GM19397 (cell line): ENCODE measurements around the gene R3HCC1L.
"Not testable (repeated sequence)": the region's sequence is repeated elsewhere in the genome, so short reads cannot be mapped to it uniquely, and the experiment has no call there.

Source experiments
- ATAC-seq: cut with Tn5 transposase; IDR thresholded peaks from one replicate; pipeline ENCODE4 v1.9.1; 2021; ENCODE audit warnings: mild to moderate bottlenecking, moderate library complexity; ENCODE audit not compliant: unreplicated experiment

Gene R3HCC1L

DNA sequence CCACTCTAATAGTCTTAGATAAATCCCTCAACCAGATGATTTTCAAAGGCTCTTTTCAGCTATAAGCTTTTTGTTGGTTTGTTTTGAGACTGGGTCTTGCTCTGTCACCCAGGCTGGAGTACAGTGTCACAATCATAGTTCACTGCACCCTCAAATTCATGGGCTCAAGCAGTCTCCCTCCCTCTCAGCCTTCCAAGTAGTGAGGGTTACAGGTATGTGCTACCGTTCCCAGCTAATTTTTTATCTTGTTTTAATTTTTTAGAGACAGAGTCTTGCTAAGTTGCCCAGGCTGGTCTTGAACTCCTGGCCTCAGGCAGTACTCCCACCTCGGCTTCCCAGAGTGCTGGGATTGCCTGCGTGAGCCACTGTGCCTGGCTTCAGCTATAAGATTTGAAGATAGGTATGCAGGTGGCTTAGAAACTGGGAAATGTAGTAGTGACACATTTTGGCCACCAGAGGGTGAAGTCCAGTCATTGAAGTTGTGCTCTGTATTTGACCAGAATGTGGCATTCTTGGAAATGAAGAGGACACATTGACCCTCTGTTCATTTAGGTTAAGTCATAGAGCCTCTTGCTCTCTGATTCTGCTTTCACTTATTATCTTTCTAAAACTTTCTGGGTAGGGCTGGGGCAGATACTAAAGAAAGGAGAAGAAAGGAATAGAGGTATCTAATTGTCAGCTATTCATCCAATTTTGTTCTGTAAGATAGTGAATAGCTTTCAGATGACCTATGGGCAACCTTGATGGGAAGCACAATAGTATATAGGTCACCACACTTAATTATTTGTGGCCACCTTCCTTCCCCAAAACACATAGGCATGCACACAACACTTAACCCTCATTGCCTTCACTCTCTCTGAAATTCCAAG, 36.0 kb downstream of the R3HCC1L start:
- ATAC-seq, result no peak

DNA sequence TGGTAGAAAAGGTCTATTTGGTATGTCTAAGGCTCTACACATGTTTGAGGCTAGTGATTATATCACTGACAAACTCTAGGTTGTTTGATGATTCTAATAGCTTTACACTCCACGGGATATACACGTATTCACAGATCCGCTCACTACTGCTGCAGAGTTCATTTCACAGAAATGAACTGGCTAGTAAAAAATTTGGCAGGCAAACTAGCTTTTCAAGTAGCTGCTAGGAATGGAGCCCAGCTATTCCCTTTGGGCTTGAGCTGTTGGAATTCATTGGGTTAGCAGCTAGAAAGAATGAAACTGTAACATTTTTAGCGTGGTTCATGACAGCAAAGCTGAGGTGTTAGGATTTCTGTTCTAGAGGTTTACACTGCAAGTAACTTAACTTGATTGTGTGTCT, 37.6 kb downstream of the R3HCC1L start:
- no peak for ATAC-seq

DNA sequence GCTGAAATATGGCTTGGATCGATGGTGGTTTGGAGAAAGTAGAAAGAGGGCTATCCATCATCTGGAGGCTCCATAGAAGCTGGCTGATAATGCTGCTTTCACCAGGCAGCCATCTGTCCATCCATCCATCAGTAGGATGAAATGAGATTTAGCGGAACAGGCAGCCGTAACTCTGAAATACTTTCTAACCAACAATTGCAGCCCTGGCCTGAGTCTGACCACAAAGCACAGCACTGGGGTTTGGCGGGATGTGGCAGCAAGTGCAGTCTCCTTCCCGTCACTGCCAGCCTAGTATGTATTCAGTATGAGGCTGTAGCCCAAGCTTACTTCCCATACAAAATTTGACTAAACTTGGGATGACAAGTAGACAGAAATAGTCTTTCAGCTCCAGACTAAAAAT, 38.0 kb downstream of the R3HCC1L start:
- no peak for ATAC-seq

DNA sequence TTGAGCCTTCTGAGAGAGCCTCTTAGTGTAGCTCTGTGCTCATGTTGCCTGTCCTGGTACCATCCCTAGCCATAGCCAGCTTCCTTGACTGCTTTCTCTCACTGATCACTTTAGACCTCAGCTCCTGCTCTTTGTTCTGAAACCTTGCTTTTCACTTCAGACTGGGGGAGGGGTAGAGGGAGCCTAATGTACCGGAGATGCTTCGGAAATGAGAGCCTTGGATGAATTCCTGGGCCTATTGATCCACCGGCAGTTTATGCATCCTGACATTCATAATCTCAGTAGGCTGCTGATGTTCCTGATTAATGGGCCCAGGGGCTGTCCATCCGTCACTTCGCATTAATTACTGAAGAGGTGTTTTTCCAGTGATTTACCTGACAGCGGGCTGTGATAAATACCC, 38.8 kb downstream of the R3HCC1L start:
- ATAC-seq, result no peak

DNA sequence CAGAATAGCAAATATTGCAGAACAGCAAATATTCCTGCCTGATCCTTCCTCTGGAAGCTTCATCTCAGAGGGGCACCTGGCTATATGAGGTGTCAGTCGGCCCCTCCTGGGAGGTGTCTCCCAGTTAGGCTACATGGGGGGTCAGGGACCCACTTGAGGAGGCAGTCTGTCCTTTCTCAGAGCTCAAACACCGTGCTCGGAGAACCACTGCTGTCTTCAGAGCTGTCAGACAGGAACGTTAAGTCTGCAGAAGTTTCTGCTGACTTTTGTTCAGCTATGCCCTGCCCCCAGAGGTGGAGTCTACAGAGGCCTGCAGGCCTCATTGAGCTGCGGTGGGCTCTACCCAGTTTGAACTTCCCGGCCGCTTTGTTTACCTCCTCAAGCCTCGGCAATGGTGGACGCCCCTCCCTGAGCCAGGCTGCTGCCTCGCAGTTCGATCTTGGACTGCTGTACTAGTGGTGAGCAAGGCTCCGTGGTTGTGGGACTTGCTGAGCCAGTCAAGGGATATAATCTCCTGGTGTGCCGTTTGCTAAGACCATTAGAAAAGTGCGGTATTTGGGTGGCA, 48.0 kb downstream of the R3HCC1L start:
- not testable (repeated sequence) for ATAC-seq

DNA sequence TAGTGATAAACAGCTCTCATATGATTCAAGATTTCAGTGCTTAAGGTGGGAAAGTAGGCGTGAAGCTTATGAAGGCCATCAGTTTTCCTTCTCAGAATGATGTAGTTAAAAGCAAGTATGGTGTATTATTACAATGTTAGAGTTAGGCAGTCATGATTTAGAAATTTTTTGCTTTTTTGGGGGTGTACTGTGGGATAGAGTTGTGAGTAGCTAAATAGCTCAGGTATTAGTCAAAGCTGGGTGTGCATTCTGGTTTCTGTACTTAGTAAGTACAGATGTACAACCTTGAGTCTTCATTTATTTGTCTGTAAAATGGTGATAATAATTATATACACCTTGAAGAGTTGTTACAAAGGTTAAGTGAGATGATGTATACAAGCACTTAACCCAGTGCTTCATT, 52.2 kb downstream of the R3HCC1L start:
- ATAC-seq, result no peak

DNA sequence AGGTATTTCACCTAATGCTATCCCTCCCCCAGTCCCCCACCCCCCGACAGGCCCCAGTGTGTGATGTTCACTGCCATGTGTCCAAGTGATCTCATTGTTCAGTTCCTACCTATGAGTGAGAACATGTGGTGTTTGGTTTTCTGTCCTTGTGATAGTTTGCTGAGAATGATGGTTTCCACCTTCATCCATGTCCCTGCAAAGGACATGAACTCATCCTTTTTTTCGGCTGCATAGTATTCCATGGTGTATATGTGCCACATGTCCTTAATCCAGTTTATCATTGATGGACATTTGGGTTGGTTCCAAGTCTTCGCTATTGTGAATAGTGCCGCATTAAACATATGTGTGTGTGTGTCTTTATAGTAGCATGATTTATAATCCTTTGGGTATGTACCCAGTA, 56.3 kb downstream of the R3HCC1L start:
- not testable (repeated sequence) for ATAC-seq

DNA sequence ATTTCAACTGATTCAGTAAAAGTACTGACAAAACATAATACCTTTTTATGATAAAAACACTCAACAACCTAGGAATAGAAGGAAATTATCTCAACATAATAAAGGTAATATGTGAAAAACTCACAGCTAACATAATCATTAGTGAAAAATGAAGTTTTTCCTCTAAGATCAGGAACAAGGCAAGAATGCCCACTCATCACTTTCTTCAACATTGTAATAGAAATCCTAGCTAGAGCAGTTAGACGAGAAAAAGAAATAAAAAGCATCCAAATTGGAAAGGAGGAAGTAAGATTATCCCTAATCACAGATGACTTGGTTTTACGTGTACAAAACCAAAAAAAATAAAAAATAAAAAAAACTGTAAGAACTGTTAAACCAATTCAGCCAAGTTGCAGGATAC, 58.6 kb downstream of the R3HCC1L start:
- no peak for ATAC-seq

DNA sequence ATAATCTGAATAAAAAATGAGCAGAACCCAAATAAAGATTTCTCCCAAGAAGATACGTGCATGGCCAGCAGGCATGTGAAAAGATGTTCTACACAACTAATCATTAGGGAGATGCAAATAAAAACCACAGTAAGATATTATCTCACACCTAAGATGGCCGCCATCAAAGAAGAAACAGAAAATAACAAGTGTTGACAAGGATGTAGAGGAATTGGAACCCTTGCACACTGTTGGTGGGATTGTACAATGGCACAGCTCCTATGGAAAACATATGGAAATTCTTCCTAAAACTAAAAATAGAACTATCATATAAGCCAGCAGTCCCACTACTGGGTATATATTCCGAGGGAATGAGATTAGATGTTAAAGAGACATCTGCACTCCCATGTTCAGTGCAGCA, 60.2 kb downstream of the R3HCC1L start:
- ATAC-seq, result no peak

DNA sequence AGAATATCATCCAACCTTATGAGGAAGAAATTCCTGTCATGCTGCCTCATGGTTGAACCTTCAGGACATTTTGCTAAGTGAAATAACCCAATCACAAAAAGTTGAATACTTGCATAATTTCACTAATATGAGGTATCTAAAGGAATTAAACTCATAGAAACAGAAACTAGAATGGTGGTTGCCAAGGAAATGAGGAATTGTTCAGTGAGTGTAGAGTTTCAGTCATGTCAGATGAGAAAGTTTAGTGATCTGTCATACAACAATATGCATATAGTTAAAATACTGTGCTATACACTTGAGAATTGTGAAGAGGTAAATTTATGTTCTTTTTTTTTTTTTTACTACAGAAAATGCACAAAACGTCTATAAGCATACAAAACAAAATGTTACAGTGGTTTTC, 60.7 kb downstream of the R3HCC1L start:
- ATAC-seq, result no peak

DNA sequence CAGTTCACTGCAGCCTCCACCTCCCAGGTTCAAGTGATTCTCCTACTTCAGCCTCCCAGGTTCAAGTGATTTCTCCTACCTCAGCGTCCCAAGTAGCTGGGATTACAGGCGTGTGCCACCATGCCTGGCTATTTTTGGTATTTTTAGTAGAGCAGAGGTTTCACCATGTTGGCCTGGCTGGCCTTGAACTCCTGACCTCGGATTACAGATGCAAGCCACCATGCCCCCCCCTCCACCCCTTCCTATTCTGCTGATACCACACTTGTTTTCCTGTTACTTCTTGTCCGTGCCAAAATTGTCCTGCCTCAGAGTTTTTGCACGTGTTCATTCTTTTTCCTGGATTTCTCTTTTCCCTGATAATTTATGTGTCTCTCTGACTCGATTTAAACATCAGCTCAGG, 62.5 kb downstream of the R3HCC1L start:
- ATAC-seq, result no peak

DNA sequence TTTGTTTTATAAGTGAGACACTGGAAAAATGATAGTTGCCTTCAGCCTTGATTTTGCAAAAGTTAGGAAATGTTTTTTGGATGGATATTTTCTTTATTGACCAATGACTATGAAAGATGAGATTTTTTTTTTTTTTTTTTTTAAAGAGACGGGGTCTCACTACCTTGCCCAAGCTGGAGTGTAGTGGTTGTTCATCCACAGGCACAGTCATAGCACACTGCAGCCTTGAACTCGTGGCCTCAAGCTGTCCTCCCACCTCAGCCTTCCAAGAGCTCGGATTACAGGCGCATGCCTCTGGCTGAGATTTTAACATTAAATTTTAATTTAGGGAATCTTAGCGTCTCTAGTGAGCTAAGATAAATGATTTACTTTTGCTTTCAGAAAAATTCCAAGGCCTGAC, 67.3 kb downstream of the R3HCC1L start:
- no peak for ATAC-seq

DNA sequence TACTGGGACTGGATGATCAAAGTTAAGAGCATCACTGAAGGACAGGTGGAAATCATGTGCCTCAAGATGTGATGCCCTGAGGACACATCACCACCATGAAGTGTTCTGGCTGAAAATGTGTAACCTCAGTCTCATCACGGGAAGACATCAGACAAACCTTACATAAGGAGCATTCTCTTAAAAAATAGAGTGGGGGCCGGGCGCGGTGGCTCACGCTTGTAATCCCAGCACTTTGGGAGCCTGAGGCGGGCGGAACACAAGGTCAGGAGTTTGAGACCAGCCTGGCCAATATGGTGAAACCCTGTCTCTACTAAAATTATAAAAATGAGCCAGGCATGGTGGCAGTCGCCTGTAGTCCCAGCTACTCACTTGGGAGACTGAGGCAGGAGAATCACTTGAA, 67.9 kb downstream of the R3HCC1L start:
- no peak for ATAC-seq

DNA sequence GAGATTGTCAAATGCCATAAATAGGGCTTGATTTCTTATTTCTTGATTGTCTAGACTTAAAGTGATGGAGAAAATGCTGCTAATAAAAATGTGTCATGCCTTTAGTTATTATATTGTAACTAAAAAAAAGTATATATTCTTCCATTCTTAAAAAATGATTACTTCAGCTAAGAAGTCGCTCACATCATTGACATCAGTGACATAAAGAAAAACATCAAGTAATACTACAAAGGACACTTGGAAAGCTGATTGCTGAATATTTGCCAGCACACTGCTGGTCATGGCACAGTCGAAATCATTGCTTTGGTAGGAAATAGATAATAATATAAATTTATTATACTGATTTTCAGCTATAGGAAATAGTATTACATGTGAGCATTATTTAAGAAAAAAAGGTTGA, 70.9 kb downstream of the R3HCC1L start:
- no peak for ATAC-seq

DNA sequence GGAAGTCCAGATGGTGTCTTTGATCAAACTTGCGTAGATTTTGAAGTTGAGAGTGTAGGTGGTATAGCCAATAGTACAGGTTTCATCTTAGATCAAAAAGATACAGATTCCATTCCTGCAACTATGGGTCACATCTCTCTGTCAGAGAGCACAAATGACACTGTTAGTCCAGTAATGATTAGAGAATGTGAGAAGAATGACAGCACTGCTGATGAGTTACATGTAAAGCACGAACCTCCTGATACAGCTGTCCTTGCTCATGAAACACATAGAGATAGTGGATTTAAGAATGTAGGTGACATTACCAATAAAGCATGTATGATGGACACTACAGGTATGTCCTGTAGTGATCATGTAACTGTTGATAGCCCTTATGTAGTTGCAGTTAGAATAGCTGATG, 74.5 kb downstream of the R3HCC1L start:
- ATAC-seq, result no peak

DNA sequence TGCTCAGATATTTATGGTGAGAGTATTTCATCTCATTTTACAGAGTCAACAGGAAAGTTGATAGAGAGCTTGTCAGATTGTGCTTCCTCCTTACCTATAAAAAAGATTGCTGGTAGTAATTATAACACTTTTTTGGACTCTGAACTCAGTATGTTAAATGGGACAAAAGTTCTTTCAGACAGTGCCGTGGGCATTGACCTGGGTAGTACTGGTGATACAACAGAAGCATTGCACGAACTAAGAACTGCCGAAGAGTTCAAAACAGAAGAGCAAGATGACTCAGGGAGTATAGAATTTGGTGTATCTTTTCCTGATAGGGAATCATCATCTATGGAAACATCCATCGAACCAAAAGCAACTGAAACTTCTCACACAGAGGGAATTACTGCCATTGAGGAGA, 75.0 kb downstream of the R3HCC1L start:
- no peak for ATAC-seq

DNA sequence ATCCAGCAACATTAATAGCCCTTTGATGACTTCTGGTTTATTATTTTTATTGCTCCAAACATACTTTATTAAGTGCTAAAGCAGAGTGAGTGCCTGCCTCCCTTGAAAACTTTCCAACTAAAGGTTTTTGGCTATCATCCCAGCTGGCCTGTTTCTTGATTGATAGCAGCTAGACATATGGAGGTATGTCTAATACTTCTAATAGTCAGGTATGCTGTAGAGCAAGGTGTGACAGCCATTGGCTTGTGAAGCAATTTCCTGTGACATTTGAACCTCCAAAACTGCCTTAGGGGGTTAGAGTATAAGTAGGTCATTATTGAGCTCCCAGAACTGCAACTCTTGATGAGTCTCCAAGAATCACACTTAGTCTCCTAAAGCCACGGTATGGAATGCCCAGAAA, 77.7 kb downstream of the R3HCC1L start:
- ATAC-seq, result no peak

DNA sequence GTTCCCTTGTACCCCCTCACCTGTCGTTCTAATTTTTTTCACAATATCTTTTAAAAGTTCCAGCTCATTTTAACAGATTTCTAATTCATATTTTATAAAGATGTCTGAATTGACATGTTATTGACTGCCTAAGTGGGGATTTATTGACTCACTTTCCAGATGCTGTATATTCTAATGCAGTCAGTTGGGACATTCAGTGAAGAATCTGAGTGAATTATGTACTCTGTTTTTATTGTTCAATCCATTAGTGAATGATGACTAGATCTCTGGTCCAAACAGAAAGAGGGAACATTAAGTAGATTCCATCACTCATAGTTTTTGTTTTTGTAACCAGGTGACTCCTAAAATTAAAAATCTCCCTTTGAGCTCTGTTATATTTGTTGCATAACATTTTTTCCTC, 79.3 kb downstream of the R3HCC1L start:
- ATAC-seq, result no peak

DNA sequence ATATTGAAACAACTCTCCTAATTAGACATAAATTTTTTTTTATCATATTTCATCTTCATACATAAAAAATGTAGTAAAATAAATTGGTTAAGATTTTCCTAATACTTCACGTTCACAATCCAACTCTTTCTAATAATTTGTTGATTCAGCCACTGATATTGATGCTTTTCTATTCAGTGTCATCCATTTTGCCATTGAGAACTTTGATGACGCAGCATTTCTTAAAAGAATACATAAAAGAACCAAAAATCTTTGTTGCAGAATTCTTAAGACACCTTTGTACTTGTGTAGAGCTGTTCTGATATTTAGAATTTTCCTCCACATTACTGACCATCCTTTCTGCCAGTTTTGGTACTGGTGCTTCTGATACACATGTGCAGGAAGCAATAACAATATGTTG, 80.9 kb downstream of the R3HCC1L start:
- no peak for ATAC-seq

DNA sequence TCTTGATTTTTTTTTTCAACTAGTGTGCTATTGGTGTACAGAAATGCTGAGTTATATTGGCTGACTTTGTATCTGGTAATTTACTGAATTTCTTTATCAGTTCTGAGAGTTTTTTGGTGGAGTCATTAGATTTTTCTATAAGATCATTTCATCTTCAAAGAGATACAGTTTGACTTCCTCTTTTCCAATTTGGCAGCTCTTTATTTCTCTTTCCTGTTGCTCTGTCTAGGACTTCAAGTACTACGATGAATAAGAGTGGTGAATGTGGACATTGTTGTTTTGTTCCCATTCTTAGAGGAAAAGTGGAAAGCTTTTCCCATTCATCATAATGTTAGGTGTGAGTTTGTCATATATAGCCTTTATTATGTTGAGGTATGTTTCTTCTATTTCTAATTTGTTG, 83.3 kb downstream of the R3HCC1L start:
- ATAC-seq, result no peak

DNA sequence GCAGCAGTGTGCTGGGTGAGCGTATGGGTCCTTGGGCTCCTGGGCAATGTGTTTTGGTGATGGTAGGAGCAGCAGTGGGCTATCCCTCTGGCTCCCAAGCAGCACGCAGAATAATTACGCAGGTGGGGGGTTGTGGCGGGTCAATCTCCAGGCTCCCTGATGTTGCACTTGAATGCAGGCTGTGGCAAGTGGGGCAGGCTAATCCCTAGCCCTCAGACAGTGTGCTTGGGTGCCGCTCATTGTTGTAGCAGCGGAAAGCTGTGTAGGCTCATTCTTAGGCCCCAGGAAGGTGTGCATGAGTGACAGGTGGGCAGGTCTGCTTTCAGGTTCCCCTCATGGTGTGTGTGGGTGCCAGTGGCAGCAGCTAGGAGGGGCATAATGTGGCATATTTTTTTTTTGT, 89.4 kb downstream of the R3HCC1L start:
- ATAC-seq, result no peak

DNA sequence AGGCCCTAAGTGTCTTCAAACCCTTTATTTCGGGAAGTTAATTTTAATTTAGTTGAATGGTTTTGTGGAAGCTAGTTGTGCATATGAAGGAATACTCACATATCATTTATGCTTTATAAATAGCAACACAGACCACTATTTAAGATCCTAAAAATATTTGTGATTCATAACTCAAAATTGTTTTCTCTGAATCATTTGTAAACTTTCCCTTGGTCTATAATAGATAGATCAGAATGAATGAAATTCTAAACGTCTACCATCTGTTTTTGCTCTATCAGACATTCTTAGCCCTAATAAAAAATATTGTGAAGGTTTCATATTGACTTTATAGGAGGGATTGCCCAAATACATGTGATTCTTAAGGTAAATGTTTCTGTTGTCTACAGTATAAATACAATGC, 90.1 kb downstream of the R3HCC1L start:
- no peak for ATAC-seq

DNA sequence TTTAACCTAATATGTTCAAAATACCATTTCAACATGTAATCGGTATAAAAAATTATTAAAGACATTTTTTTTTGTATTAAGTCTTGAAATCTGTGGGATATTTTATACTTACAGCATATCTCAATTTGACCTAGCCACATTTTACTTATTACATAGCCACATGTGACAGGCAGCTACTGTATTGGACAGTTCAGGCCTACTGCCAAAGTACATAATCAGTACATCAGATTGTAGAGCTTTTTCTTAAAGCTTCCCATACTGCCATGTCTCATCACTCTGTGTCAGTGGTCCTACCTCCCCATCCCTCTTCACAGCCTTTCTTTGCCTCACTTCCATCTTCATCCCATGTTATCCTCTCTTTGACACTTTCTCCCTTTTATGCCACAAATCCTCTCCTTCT, 90.5 kb downstream of the R3HCC1L start:
- ATAC-seq, result no peak
